Measurements from ENCODE around the gene KLHDC3. TPM values are rescaled to one million over a fixed set of nuclear protein-coding genes. Genes with fewer than 3 reads are reported as not detected.

Gene KLHDC3
- total RNA-seq, 1 experiment from 2014 or later = 122 TPM

DNA sequence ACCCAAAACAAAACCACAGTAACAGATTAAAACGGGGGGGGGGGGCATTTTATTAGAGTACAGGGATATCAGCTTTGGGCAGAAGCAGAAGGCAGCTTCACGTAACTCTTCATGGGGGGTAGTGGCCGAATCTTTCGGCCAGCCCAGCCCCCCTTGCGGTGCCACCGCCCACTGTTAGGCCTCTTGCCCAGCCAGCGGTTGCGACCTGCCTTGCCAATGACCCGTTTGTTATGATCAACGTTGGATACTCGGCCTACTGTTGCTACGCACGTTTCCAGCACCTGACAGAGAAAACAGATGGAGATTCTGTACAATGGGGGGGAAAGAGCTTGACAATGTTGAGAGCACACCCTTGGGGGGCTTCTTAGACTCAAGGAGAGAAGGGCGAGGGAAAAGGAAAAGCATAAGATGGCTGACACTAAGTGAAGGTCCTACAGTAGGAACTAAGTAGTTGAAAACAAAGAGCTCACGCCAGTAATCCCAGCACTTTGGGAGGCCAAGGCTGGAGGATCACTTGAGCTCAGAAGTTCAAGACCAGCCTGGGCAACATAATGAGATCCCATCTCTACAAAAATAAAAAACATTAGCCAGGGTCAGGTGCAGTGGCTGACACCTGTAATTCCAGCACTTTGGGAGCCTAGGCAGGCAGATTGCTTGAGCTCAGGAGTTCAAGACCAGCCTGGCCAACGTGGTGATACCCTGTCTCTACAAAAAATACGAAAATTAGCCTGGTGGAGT, 40.3 kb downstream of the KLHDC3 start:
- Histone ChIP-seq H3K9me2 (ENCODE audit: insufficient read depth) (no peaks in the 10 kb centered on the region), H3F3A (ENCODE audit: insufficient read depth, low read depth) (peaks cover 18% of the 10 kb centered on the region; the same call in 1 of the 2 replicates), H3K27ac (no peak overlapping the region), H3K4me1 (replicated peaks; ENCODE audit: insufficient read depth) (peaks cover 10% of the 10 kb centered on the region), H3K36me3 (ENCODE audit: low read depth) (no peaks in the 10 kb centered on the region), H2AFZ (no peak overlapping the region), H3K4me3 (peak overlapping the region; percentile 89; the same call in 1 of the 2 replicates), H4K20me1 (ENCODE audit: insufficient read depth) (no peaks in the 10 kb centered on the region), H3K9me3 (ENCODE audit: insufficient read depth, low read depth) (no peaks in the 10 kb centered on the region), H3K79me2 (ENCODE audit: low read depth) (peaks cover 42% of the 10 kb centered on the region), H3K27me3 (ENCODE audit: insufficient read depth, low read depth) (no peaks in the 10 kb centered on the region), H3K4me2 (peak overlapping the region; percentile 99)
- intact Hi-C loops (cut with micrococcal nuclease; ENCODE audit: unreplicated experiment) = no loop called here
- TSS peak; percentile 93 for BruUV-seq (replicated peaks)
- DNase-seq = no peak
- CTCF ChIA-PET = interaction anchor here (0.6 to 0.9 kb wide), 3 partner anchors 47 to 116 kb away, joined by 3 to 6 read pairs (median 5); no protein-coding TSS in a partner anchor
- TF ChIP-seq, protein P1, sequence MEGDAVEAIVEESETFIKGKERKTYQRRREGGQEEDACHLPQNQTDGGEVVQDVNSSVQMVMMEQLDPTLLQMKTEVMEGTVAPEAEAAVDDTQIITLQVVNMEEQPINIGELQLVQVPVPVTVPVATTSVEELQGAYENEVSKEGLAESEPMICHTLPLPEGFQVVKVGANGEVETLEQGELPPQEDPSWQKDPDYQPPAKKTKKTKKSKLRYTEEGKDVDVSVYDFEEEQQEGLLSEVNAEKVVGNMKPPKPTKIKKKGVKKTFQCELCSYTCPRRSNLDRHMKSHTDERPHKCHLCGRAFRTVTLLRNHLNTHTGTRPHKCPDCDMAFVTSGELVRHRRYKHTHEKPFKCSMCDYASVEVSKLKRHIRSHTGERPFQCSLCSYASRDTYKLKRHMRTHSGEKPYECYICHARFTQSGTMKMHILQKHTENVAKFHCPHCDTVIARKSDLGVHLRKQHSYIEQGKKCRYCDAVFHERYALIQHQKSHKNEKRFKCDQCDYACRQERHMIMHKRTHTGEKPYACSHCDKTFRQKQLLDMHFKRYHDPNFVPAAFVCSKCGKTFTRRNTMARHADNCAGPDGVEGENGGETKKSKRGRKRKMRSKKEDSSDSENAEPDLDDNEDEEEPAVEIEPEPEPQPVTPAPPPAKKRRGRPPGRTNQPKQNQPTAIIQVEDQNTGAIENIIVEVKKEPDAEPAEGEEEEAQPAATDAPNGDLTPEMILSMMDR (conservative IDR thresholded peaks at IDR 0.05) = no peak
- no peak for TF ChIP-seq EZH2 (IDR thresholded peaks at IDR 0.05; ENCODE audit: low read depth)
- POLR2A ChIA-PET (ENCODE audit: unreplicated experiment) = interaction anchor here (0.6 to 1.0 kb wide), 5 partner anchors 70 to 1320 kb away, joined by 3 to 6 read pairs (median 4); partner anchors contain the start of genes CNPY3, PPP2R5D and SRF

DNA sequence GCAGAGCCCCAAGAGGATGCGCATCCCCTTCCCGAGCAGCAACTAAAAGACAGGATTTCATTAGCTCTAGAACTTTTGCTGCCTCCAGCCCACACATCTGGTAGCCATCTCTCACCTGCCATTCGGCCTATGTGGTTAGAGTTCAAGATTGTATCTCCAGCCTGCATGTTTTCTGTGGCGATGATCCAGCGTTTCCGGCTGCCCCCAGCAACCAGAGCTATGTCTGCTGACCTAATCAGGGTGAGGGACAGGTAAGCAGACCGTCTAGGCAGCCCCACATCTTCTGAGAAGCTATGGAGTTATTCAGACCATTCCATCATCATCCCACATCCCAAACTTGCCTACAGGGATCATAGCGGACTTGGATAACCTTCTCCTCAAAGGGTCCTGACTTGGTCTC, 41.9 kb downstream of the KLHDC3 start:
- Histone ChIP-seq H3K79me2 (ENCODE audit: low read depth) (peaks cover 42% of the 10 kb centered on the region), H3K4me2 (no peak overlapping the region), H3K4me3 (no peak overlapping the region), H3K9me2 (ENCODE audit: insufficient read depth) (no peaks in the 10 kb centered on the region), H3K27me3 (ENCODE audit: insufficient read depth, low read depth) (no peaks in the 10 kb centered on the region), H4K20me1 (ENCODE audit: insufficient read depth) (no peaks in the 10 kb centered on the region), H3K27ac (no peak overlapping the region), H3F3A (ENCODE audit: insufficient read depth, low read depth) (peaks cover 30% of the 10 kb centered on the region; the same call in 1 of the 2 replicates), H3K9me3 (ENCODE audit: insufficient read depth, low read depth) (no peaks in the 10 kb centered on the region), H3K4me1 (replicated peaks; ENCODE audit: insufficient read depth) (peaks cover 15% of the 10 kb centered on the region), H3K36me3 (ENCODE audit: low read depth) (no peaks in the 10 kb centered on the region), H2AFZ (no peak overlapping the region)
- POLR2A ChIA-PET (ENCODE audit: unreplicated experiment) = no interaction called here
- CTCF ChIA-PET = no interaction called here
- intact Hi-C loops (cut with micrococcal nuclease; ENCODE audit: unreplicated experiment) = loop anchor here (5.0 kb wide), 1 partner anchor 44 kb away; the partner anchor contains the start of genes KLHDC3 and MEA1
- DNase-seq = no peak
- BruUV-seq (replicated peaks) = no TSS peak
- no peak for TF ChIP-seq EZH2 (IDR thresholded peaks at IDR 0.05; ENCODE audit: low read depth)
- TF ChIP-seq, protein P1 (conservative IDR thresholded peaks at IDR 0.05) = no peak

GRCh38 chr6:43058531-43058930, 44.5 kb downstream of the KLHDC3 start:
- TSS peak; percentile 50 for BruUV-seq (replicated peaks)
- no peak for DNase-seq
- POLR2A ChIA-PET (ENCODE audit: unreplicated experiment) = interaction anchor here (0.6 kb wide), 1 partner anchor 175 kb away, joined by 3 read pairs; no protein-coding TSS in a partner anchor
- Histone ChIP-seq H3K79me2 (ENCODE audit: low read depth) (peaks cover 32% of the 10 kb centered on the region), H3F3A (ENCODE audit: insufficient read depth, low read depth) (peaks cover 30% of the 10 kb centered on the region; the same call in 1 of the 2 replicates), H3K9me3 (ENCODE audit: insufficient read depth, low read depth) (no peaks in the 10 kb centered on the region), H3K4me1 (replicated peaks; ENCODE audit: insufficient read depth) (peaks cover 22% of the 10 kb centered on the region), H3K4me3 (peak overlapping the region; percentile 80), H3K4me2 (peak overlapping the region; percentile 96), H3K27ac (no peak overlapping the region), H3K9me2 (ENCODE audit: insufficient read depth) (no peaks in the 10 kb centered on the region), H2AFZ (peak overlapping the region; percentile 86), H4K20me1 (ENCODE audit: insufficient read depth) (no peaks in the 10 kb centered on the region), H3K36me3 (ENCODE audit: low read depth) (no peaks in the 10 kb centered on the region; the same call in 1 of the 2 replicates), H3K27me3 (ENCODE audit: insufficient read depth, low read depth) (no peaks in the 10 kb centered on the region)
- CTCF ChIA-PET = no interaction called here
- intact Hi-C loops (cut with micrococcal nuclease; ENCODE audit: unreplicated experiment) = loop anchor here (2.0 to 5.0 kb wide), 2 partner anchors 46 to 112 kb away; partner anchors contain the start of genes KLHDC3, MEA1 and SRF
- no peak for TF ChIP-seq EZH2 (IDR thresholded peaks at IDR 0.05; ENCODE audit: low read depth)
- TF ChIP-seq, protein P1 (conservative IDR thresholded peaks at IDR 0.05) = no peak

Measured in PC-9 (cell line).